Measurements from ENCODE around the gene INPP4A. TPM values are rescaled to one million over a fixed set of nuclear protein-coding genes. Genes with fewer than 3 reads are reported as not detected.

INPP4A gene
- total and polyA plus RNA-seq, 3 experiments from 2014 or later = 41.0 to 61.4 (median 46.9) TPM

DNA sequence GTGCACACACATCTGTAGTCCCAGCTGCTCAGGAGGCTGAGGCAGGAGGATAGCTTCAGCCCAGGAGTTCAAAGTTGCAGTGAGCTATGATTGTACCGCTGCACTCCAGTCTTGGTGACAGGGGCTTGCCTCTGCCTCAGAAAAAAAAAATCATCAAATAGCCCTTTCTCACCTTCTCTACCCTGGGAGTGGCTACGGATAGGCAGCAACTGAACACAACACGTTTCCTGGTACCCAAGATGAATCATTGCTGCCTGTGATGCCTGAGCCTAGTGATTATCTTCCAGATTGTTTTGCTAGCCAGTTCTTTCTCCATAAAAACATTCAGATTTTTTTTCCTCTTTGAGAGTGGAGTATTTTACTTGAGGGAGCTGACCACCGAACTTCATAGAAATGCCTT, 13.5 kb downstream of the INPP4A start:
- CTCF ChIA-PET = interaction anchor here (0.6 to 8.9 kb wide), 3 partner anchors 11 to 140 kb away, joined by 3 to 38 read pairs (median 10); no protein-coding TSS in a partner anchor
- H3K36me3 ChIP-seq (ENCODE audit: insufficient read depth, low read length) = peaks cover 6% of the 10 kb centered on the region
- H3K9me3 ChIP-seq (ENCODE audit: low read length) = no peaks in the 10 kb centered on the region
- Mint-ChIP-seq H3K4me1 (peaks cover 84 to 97% (median 93%) of the 10 kb centered on the region in 3 donors), H3K4me3 (peak overlapping the region; percentile 12 to 78 (median 60)), H3K36me3 (peaks cover 0 to 23% (median 4%) of the 10 kb centered on the region in 3 donors), H3K9me3 (no peaks in the 10 kb centered on the region), H3K27me3 (peaks cover 0 to under 1% of the 10 kb centered on the region in 2 donors), H3K27ac (peak overlapping the region; percentile 86 to 99 (median 96))
- POLR2A ChIA-PET = no interaction called here
- no peaks in the 10 kb centered on the region for H3K27me3 ChIP-seq (ENCODE audit: insufficient read depth, low read length, poor library complexity, severe bottlenecking)
- no peak overlapping the region for H3K4me3 ChIP-seq (ENCODE audit: low read length)
- peak in 3 of 5 donors; percentile 52 to 64 (median 59) for DNase-seq
- peak overlapping the region; percentile 13 for H3K27ac ChIP-seq (ENCODE audit: low read depth, low read length)
- H3K4me1 ChIP-seq (ENCODE audit: insufficient read depth, low read length) = peaks cover 92% of the 10 kb centered on the region

DNA sequence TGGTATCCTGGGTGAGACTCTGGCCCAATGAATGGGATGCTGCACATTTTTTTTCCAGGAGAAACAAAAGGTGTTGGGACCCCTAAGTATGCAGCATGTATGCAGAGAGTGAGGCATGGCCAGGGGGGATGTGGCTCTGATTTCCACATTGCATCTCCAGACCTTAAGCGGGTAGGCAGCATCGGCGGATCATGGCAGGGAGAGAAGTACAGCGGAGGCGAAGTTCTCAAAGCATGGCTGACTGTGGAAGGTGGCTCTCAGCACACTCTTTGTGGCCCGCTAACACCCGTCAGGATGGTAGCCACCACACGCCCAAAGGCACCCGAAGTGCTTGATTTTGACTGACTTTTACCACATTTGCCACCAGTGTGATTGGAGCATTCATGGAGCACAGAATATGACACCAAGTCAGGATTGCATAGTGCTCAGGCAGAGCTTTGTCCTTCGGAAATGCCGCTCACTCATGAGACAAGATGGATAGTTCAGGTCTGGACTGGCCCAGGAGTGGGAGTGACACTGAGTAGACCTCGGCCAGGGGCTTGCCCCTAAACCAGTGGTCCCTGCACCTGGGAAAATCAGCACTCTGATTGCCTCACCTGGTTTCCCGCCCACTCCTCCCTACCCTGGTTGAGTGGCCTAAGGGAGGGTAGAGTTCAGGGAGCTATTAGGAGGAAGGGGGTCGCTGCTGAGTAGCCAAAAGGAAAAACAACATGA, 14.2 kb downstream of the INPP4A start:
- Mint-ChIP-seq H3K9me3 (no peaks in the 10 kb centered on the region), H3K4me1 (peaks cover 85 to 97% (median 93%) of the 10 kb centered on the region in 3 donors), H3K36me3 (peaks cover 0 to 23% (median 4%) of the 10 kb centered on the region in 3 donors), H3K4me3 (peak overlapping the region; percentile 12 to 78 (median 68)), H3K27ac (peak overlapping the region; percentile 86 to 99 (median 96)), H3K27me3 (peaks cover 0 to 3% of the 10 kb centered on the region in 2 donors)
- H3K27ac ChIP-seq (ENCODE audit: low read depth, low read length) = peak overlapping the region; percentile 13
- DNase-seq = no peak
- no peaks in the 10 kb centered on the region for H3K27me3 ChIP-seq (ENCODE audit: insufficient read depth, low read length, poor library complexity, severe bottlenecking)
- ChIA-PET CTCF (interaction anchor here (0.6 to 8.9 kb wide), 4 partner anchors 12 to 140 kb away, joined by 3 to 38 read pairs (median 7); no protein-coding TSS in a partner anchor), POLR2A (no interaction called here)
- no peaks in the 10 kb centered on the region for H3K9me3 ChIP-seq (ENCODE audit: low read length)
- peaks cover 6% of the 10 kb centered on the region for H3K36me3 ChIP-seq (ENCODE audit: insufficient read depth, low read length)
- peaks cover 92% of the 10 kb centered on the region for H3K4me1 ChIP-seq (ENCODE audit: insufficient read depth, low read length)
- no peak overlapping the region for H3K4me3 ChIP-seq (ENCODE audit: low read length)

GRCh38 chr2:98459496-98460175, 15.0 kb downstream of the INPP4A start:
- no peak overlapping the region for H3K4me3 ChIP-seq (ENCODE audit: low read length)
- Mint-ChIP-seq H3K27me3 (peaks cover 0 to 3% of the 10 kb centered on the region in 2 donors), H3K4me3 (peak overlapping the region; percentile 40 to 83 (median 76)), H3K4me1 (peaks cover 85 to 97% (median 93%) of the 10 kb centered on the region in 3 donors), H3K27ac (peak overlapping the region; percentile 88 to 99 (median 97)), H3K36me3 (peaks cover 0 to 23% (median 4%) of the 10 kb centered on the region in 3 donors), H3K9me3 (no peaks in the 10 kb centered on the region)
- POLR2A ChIA-PET = no interaction called here
- H3K36me3 ChIP-seq (ENCODE audit: insufficient read depth, low read length) = peaks cover 6% of the 10 kb centered on the region
- DNase-seq = no peak
- H3K27me3 ChIP-seq (ENCODE audit: insufficient read depth, low read length, poor library complexity, severe bottlenecking) = no peaks in the 10 kb centered on the region
- H3K9me3 ChIP-seq (ENCODE audit: low read length) = no peaks in the 10 kb centered on the region
- CTCF ChIA-PET = interaction anchor here (1.5 kb wide), 1 partner anchor 13 kb away, joined by 4 read pairs; no protein-coding TSS in a partner anchor
- H3K27ac ChIP-seq (ENCODE audit: low read depth, low read length) = no peak overlapping the region
- peaks cover 92% of the 10 kb centered on the region for H3K4me1 ChIP-seq (ENCODE audit: insufficient read depth, low read length)

DNA sequence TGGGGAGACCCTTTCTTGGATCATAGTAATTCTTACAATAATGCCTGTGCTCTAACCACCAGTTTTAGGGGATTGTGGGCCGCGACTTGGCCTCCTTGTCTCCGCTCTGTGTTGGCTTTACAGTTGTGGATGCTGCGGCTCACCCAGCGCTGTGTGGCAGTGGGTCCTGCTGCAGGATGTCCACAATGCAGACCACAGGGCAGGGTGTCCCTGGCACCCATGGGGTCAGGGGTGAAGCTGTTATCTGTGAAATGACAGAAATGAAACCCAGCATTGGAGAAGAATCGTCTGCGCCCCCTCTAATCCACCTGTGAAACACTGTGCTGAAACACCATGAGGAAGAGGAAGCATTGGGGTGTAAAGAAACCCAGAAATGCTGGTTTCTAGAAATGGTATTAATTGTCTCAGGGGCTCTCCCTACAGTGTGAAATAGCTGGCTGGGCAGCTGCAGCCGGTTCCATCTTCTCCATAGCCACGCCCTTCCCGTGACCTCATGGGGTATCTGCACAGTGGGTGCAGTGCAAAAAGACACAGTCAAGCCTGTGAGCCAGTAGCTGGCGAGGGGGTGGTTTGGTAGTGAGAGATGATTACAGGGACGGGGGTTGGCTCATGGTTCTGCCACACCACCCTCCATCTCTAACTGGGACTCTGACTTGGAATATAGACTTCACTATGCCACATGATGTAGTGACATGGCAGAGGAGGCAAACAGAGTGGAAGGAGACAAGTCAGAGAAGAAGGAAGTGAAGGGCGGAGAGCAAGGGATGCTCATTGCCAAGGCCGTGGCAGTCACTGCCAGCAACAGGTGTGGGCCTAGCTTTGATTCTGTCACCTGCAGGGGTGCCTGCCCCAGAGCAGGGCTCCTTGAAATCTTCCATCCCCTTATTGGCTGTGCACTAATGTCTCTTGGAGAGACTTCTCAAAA, 16.2 kb downstream of the INPP4A start:
- Histone ChIP-seq H3K4me3 (ENCODE audit: low read length) (peak overlapping the region; percentile 24), H3K4me1 (ENCODE audit: insufficient read depth, low read length) (peaks cover 91% of the 10 kb centered on the region), H3K27me3 (ENCODE audit: insufficient read depth, low read length, poor library complexity, severe bottlenecking) (no peaks in the 10 kb centered on the region), H3K27ac (ENCODE audit: low read depth, low read length) (peak overlapping the region; percentile 47), H3K9me3 (ENCODE audit: low read length) (no peaks in the 10 kb centered on the region), H3K36me3 (ENCODE audit: insufficient read depth, low read length) (peaks cover 6% of the 10 kb centered on the region)
- Mint-ChIP-seq H3K36me3 (peaks cover 0 to 21% (median 2%) of the 10 kb centered on the region in 3 donors), H3K4me1 (peaks cover 85 to 97% (median 93%) of the 10 kb centered on the region in 3 donors), H3K4me3 (peak overlapping the region; percentile 40 to 83 (median 76)), H3K27ac (peak overlapping the region; percentile 93 to 99 (median 97)), H3K27me3 (peaks cover 0 to 3% of the 10 kb centered on the region in 2 donors), H3K9me3 (peaks cover 0 to 1% (median 0%) of the 10 kb centered on the region in 5 donors)
- ChIA-PET POLR2A (interaction anchor here (1.0 kb wide), 2 partner anchors 8 to 14 kb away, joined by 3 to 4 read pairs; no protein-coding TSS in a partner anchor), CTCF (interaction anchor here (1.0 to 1.4 kb wide), 6 partner anchors 10 to 57 kb away, joined by 3 to 5 read pairs (median 4); no protein-coding TSS in a partner anchor)
- DNase-seq = peak; percentile 46 to 81 (median 55)

DNA sequence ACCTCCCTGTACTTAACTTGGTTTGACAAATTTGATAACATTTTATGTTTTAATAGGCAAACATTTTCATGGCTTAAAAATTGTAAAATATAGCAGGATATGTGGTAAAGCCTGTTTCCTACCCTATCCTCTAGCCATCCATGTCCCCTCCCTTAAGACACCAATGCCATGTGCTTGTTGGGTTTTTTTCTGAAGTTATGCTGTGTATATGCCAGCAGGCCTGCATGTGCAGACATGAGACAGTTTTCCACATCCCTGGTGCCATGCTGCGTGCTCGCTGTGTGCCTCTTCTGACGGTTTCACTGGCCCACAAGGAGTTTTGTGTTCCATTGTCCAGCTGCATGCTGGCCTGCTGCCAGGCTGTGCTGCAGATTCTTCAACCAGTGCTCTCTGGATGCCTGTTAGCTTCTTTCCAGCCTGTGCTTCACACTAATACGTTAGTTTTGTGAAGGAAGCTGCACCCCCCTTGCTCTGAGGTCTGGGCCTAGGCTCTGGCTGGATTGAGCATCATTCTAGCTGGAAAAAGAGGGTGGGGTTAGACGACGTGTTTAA, 16.9 kb downstream of the INPP4A start:
- no peaks in the 10 kb centered on the region for H3K27me3 ChIP-seq (ENCODE audit: insufficient read depth, low read length, poor library complexity, severe bottlenecking)
- Mint-ChIP-seq H3K27ac (peak overlapping the region; percentile 93 to 99 (median 97)), H3K9me3 (peaks cover 0 to 2% (median 0%) of the 10 kb centered on the region in 5 donors), H3K27me3 (peaks cover 0 to 3% of the 10 kb centered on the region in 2 donors), H3K4me1 (peaks cover 87 to 97% (median 95%) of the 10 kb centered on the region in 3 donors), H3K4me3 (peak overlapping the region in 6 of 7 donors; percentile 68 to 83 (median 78)), H3K36me3 (peaks cover 0 to 16% (median under 1%) of the 10 kb centered on the region in 3 donors)
- H3K4me1 ChIP-seq (ENCODE audit: insufficient read depth, low read length) = peaks cover 93% of the 10 kb centered on the region
- POLR2A ChIA-PET = interaction anchor here (1.0 kb wide), 2 partner anchors 9 to 15 kb away, joined by 3 to 4 read pairs; no protein-coding TSS in a partner anchor
- no peak overlapping the region for H3K27ac ChIP-seq (ENCODE audit: low read depth, low read length)
- no peaks in the 10 kb centered on the region for H3K9me3 ChIP-seq (ENCODE audit: low read length)
- no peak overlapping the region for H3K4me3 ChIP-seq (ENCODE audit: low read length)
- DNase-seq = no peak
- peaks cover 3% of the 10 kb centered on the region for H3K36me3 ChIP-seq (ENCODE audit: insufficient read depth, low read length)
- CTCF ChIA-PET = interaction anchor here (0.6 to 1.4 kb wide), 7 partner anchors 10 to 350 kb away, joined by 3 to 5 read pairs (median 4); no protein-coding TSS in a partner anchor

GRCh38 chr2:98463081-98463481, 18.4 kb downstream of the INPP4A start:
- no peaks in the 10 kb centered on the region for H3K9me3 ChIP-seq (ENCODE audit: low read length)
- Mint-ChIP-seq H3K27ac (peak overlapping the region; percentile 91 to 100 (median 96)), H3K4me3 (peak overlapping the region; percentile 70 to 92 (median 85)), H3K4me1 (peaks cover 92 to 97% (median 95%) of the 10 kb centered on the region in 3 donors), H3K36me3 (peaks cover 0 to 10% (median 0%) of the 10 kb centered on the region in 3 donors), H3K9me3 (peaks cover 0 to 2% (median 0%) of the 10 kb centered on the region in 5 donors), H3K27me3 (peaks cover 0 to 3% of the 10 kb centered on the region in 2 donors)
- DNase-seq = no peak
- peaks cover 93% of the 10 kb centered on the region for H3K4me1 ChIP-seq (ENCODE audit: insufficient read depth, low read length)
- no peaks in the 10 kb centered on the region for H3K27me3 ChIP-seq (ENCODE audit: insufficient read depth, low read length, poor library complexity, severe bottlenecking)
- CTCF ChIA-PET = interaction anchor here (1.0 to 6.5 kb wide), 6 partner anchors 9 to 23 kb away, joined by 3 to 48 read pairs (median 14); no protein-coding TSS in a partner anchor
- no peaks in the 10 kb centered on the region for H3K36me3 ChIP-seq (ENCODE audit: insufficient read depth, low read length)
- POLR2A ChIA-PET = interaction anchor here (0.6 to 2.9 kb wide), 5 partner anchors 7 to 23 kb away, joined by 3 to 30 read pairs (median 11); no protein-coding TSS in a partner anchor
- H3K27ac ChIP-seq (ENCODE audit: low read depth, low read length) = no peak overlapping the region
- peak overlapping the region; percentile 47 for H3K4me3 ChIP-seq (ENCODE audit: low read length)

Measured in CD8-positive, alpha-beta memory T cell (primary cell).